Panc1 (cell line): ENCODE data around the gene CMIP. TPM values are rescaled to one million over a fixed set of nuclear protein-coding genes. Genes with fewer than 3 reads are reported as not detected.
A peak's percentile ranks its signal among the peaks of the same experiment; 100 is the strongest.

Experiments
- ATAC-seq: fragments of 200-7000 bp; cut with Tn5 transposase; 2 replicates; pipeline ENCODE4 v1.9.1; 2020; ENCODE audit warnings: mild to moderate bottlenecking, moderate library complexity
- BruUV-seq: library from RNA; stranded (reverse); fragments of 400-500 nt; replicated peaks from 2 replicates; lab custom pipeline; 2021; lab: Mats Ljungman, UMichigan
- CTCF ChIA-PET: fragments of 300-600 bp; sonication (Branson Sonifier 250); formaldehyde crosslinking; loops from one replicate; lab custom pipeline; 2022; ENCODE audit warnings: antibody characterized with exemption; lab: Charles Lee
- POLR2A ChIA-PET: fragments of 300-600 bp; sonication (Branson Sonifier 250); formaldehyde crosslinking; loops from one replicate; lab custom pipeline; 2022; ENCODE audit warnings: antibody characterized with exemption; lab: Charles Lee
- DNase-seq: peaks from one replicate; pipeline ENCODE4 v3.0.0-alpha.2; 2010; ENCODE audit warnings: low read depth, low spot score
- H3K27ac ChIP-seq: 2 replicates; pipeline ENCODE4 v1.5.1; 2011; ENCODE audit warnings: mild to moderate bottlenecking, low read length, inconsistent platforms
- H3K27me3 ChIP-seq: fragments of 200-500 bp; sonication (Bioruptor generic); 2 replicates; pipeline ENCODE4 v1.6.0; 2014; ENCODE audit warnings: low read length, inconsistent platforms; ENCODE audit not compliant: control insufficient read depth, insufficient read depth
- H3K36me3 ChIP-seq: fragments of 200-500 bp; sonication (Bioruptor generic); 2 replicates; pipeline ENCODE4 v1.5.1; 2014; ENCODE audit warnings: inconsistent platforms, mild to moderate bottlenecking, low read length, moderate library complexity; ENCODE audit not compliant: control insufficient read depth, insufficient read depth
- H3K4me1 ChIP-seq: 2 replicates; pipeline ENCODE4 v1.5.1; 2011; ENCODE audit warnings: inconsistent platforms, mild to moderate bottlenecking, low read length, moderate library complexity; ENCODE audit not compliant: control insufficient read depth, insufficient read depth
- H3K4me3 ChIP-seq, 2 experiments: 2 replicates each; pipeline ENCODE4 v1.5.1; 2011 to 2012; ENCODE audit warnings: low read depth in 2 of 2, low read length in 2 of 2, mild to moderate bottlenecking in 2 of 2, inconsistent platforms in 1 of 2, moderate library complexity in 1 of 2
- H3K9me3 ChIP-seq: fragments of 200-500 bp; sonication (Bioruptor generic); 2 replicates; pipeline ENCODE4 v1.5.1; 2014; ENCODE audit warnings: low read depth, mild to moderate bottlenecking, inconsistent platforms, low read length, moderate library complexity; ENCODE audit not compliant: control insufficient read depth, insufficient read depth
- CTCF ChIP-seq: fragments of 450-650 bp; IDR thresholded peaks from 2 replicates; pipeline ENCODE4 v1.5.1; 2017; ENCODE audit warnings: mild to moderate bottlenecking
- POLR2AphosphoS5 ChIP-seq: IDR thresholded peaks from 2 replicates; pipeline ENCODE4 v1.6.1; 2012; ENCODE audit warnings: mild to moderate bottlenecking, low read depth, low read length, moderate library complexity
- REST ChIP-seq, 2 experiments: IDR thresholded peaks; 2 replicates each; pipeline ENCODE4 v1.6.1; 2011 to 2012; ENCODE audit warnings: low read depth in 2 of 2, control low read depth in 1 of 2, low read length in 1 of 2, mild to moderate bottlenecking in 1 of 2, moderate library complexity in 1 of 2; ENCODE audit not compliant: insufficient read depth in 1 of 2
- SIN3A ChIP-seq: IDR thresholded peaks from 2 replicates; pipeline ENCODE4 v1.6.1; 2012; ENCODE audit warnings: low read depth, mild to moderate bottlenecking, low read length, moderate library complexity, borderline replicate concordance; ENCODE audit not compliant: insufficient read depth
- TCF7L2 ChIP-seq: IDR thresholded peaks from 2 replicates; pipeline ENCODE4 v1.6.1; 2011; ENCODE audit warnings: mild to moderate bottlenecking, low read depth, low read length, inconsistent platforms
- in situ Hi-C: cut with HindIII; loops from 2 replicates; pipeline ENCODE4 v1.10.0; 2016; ENCODE audit warnings: low sequenced_read_pairs, low pct_unique_long_range_greater_than_20kb
- intact Hi-C: fragments of 100-400 bp; cut with micrococcal nuclease; formaldehyde crosslinking; loops from one replicate; pipeline ENCODE4 v1.10.0; 2022; ENCODE audit not compliant: unreplicated experiment
- total RNA-seq: library from RNA; stranded (reverse); gene quantifications from one replicate; pipeline ENCODE4 v1.2.1, GENCODE V29; 2021; ENCODE audit not compliant: unreplicated experiment

The CMIP gene
- total RNA-seq, 1 experiment from 2014 or later: 49.7 TPM

- Histone ChIP-seq H3K9me3 (peaks cover 3% of the 10 kb centered on the region; the same call in 1 of the 2 replicates), H3K4me3 (no peak overlapping the region), H3K4me1 (no peaks in the 10 kb centered on the region), H3K27me3 (no peaks in the 10 kb centered on the region), H3K36me3 (no peaks in the 10 kb centered on the region), H3K27ac (no peak overlapping the region)
- no TSS peak for BruUV-seq
- POLR2A ChIA-PET: no interaction called here
- in situ Hi-C loops (no loop called here), intact Hi-C loops (no loop called here)
- TF ChIP-seq CTCF (no peak), POLR2AphosphoS5 (no peak), REST (IDR thresholded peaks at IDR 0.05; ENCODE audit: insufficient read depth in 1 of 2, low read depth in 2 of 2, low read length in 1 of 2) (no peak), SIN3A (no peak), TCF7L2 (no peak)
- no peak for ATAC-seq
- no peak for DNase-seq
- CTCF ChIA-PET: interaction anchor here (0.7 kb wide), 1 partner anchor 130 kb away, joined by 4 read pairs; no protein-coding TSS in a partner anchor
Measured at GRCh38 chr16:81748476-81749198, 304.0 kb downstream of the CMIP start.

GRCh38 chr16:81752225-81752875, 307.7 kb downstream of the CMIP start:
- H3K27ac ChIP-seq: no peak overlapping the region
- DNase-seq: no peak
- H3K27me3 ChIP-seq: no peaks in the 10 kb centered on the region
- ChIA-PET CTCF (interaction anchor here (0.6 kb wide), 1 partner anchor 15 kb away, joined by 3 read pairs; no protein-coding TSS in a partner anchor), POLR2A (no interaction called here)
- BruUV-seq: no TSS peak
- TF ChIP-seq REST (IDR thresholded peaks at IDR 0.05; ENCODE audit: insufficient read depth in 1 of 2, low read depth in 2 of 2, low read length in 1 of 2): no peak
- no peak for TF ChIP-seq SIN3A
- TF ChIP-seq CTCF: no peak
- TF ChIP-seq TCF7L2: no peak
- no peak for TF ChIP-seq POLR2AphosphoS5
- H3K9me3 ChIP-seq: no peaks in the 10 kb centered on the region
- ATAC-seq: 0 out of 2 replicates have a peak, but pooled peaks have one; percentile 40
- no peak overlapping the region for H3K4me3 ChIP-seq
- no peaks in the 10 kb centered on the region for H3K36me3 ChIP-seq
- intact Hi-C loops (no loop called here), in situ Hi-C loops (no loop called here)
- H3K4me1 ChIP-seq: no peaks in the 10 kb centered on the region
